ENCODE measurements around the gene MREG. TPM values are rescaled to one million over a fixed set of nuclear protein-coding genes. Genes with fewer than 3 reads are reported as not detected.
A peak's percentile ranks its signal among the peaks of the same experiment; 100 is the strongest.

Gene MREG
- polyA plus RNA-seq, 2 of the 4 experiments (the other 2 are of a cell fraction) = 6.4 to 8.0 TPM

- POLR2A ChIA-PET = no interaction called here
- FAIRE-seq = no peak
- Histone ChIP-seq H3K4me2 (no peak overlapping the region), H3K9me3 (no peaks in the 10 kb centered on the region), H3K27ac (no peak overlapping the region), H3K4me1 (peaks cover 23% of the 10 kb centered on the region), H3K4me3 (no peak overlapping the region)
- ATAC-seq = no peak
- no peak for DNase-seq (ENCODE audit: low read depth in 1 of 2, low spot score in 1 of 2)
- no peak for TF ChIP-seq MYC (IDR thresholded peaks at IDR 0.05; ENCODE audit: borderline replicate concordance, low read length)
- no peak for TF ChIP-seq HES2 (IDR thresholded peaks at IDR 0.05)
- TF ChIP-seq POLR2A (IDR thresholded peaks at IDR 0.05; ENCODE audit: low read length) = no peak
- TF ChIP-seq FOSB (CRISPR knock-in tag; IDR thresholded peaks at IDR 0.05) = no peak
- TF ChIP-seq NFE2L2 (conservative IDR thresholded peaks at IDR 0.05; ENCODE audit: low read length) = no peak
- no peak for TF ChIP-seq EP300 (IDR thresholded peaks at IDR 0.05)
- WGBS (ENCODE audit: missing lambda C conversion rate) = 16% methylated on average over 3 of the region's 3 CpGs
- CTCF ChIA-PET = interaction anchor here (0.5 to 2.2 kb wide), 7 partner anchors 13 to 826 kb away, joined by 3 to 9 read pairs (median 5); partner anchors contain the start of gene ATIC
Measured at GRCh38 chr2:215933151-215933550, 80.2 kb downstream of the MREG start.

GRCh38 chr2:215931256-215931903 is 82.0 kb downstream of the MREG start:
- FAIRE-seq = peak; percentile 13
- peak; percentile 92 to 96 for ATAC-seq
- H3K4me2 ChIP-seq = peak overlapping the region; percentile 48
- no peak for TF ChIP-seq BCL3 (IDR thresholded peaks at IDR 0.05)
- no peak for TF ChIP-seq KDM1A (IDR thresholded peaks at IDR 0.05; ENCODE audit: low read depth)
- no peak for TF ChIP-seq E2F6 (IDR thresholded peaks at IDR 0.05; ENCODE audit: borderline replicate concordance, low read depth)
- TF ChIP-seq SMC3 (IDR thresholded peaks at IDR 0.05) = peak; percentile 83
- no peak for TF ChIP-seq CBX8 (IDR thresholded peaks at IDR 0.05)
- no peak for TF ChIP-seq PBX3 (IDR thresholded peaks at IDR 0.05)
- TF ChIP-seq TP53 (CRISPR knock-in tag; IDR thresholded peaks at IDR 0.05) = no peak
- peak; percentile 97 for TF ChIP-seq CTCF (IDR thresholded peaks at IDR 0.05)
- no peak for TF ChIP-seq POLR2AphosphoS2 (conservative IDR thresholded peaks at IDR 0.05; ENCODE audit: low read length)
- TF ChIP-seq RAD21 (conservative IDR thresholded peaks at IDR 0.05 in 1 of 2, IDR thresholded peaks at IDR 0.05 in 1 of 2) = peak; percentile 96 to 97
- TF ChIP-seq EHF (CRISPR knock-in tag; IDR thresholded peaks at IDR 0.05) = no peak
- no peak for TF ChIP-seq ZC3H11A (IDR thresholded peaks at IDR 0.05)
- no peak for TF ChIP-seq HOXB13 (CRISPR knock-in tag; IDR thresholded peaks at IDR 0.05; ENCODE audit: low read depth)
- no peak for TF ChIP-seq ELK1 (IDR thresholded peaks at IDR 0.05; ENCODE audit: low read depth, low read length)
- POLR2A ChIA-PET = no interaction called here
- no peaks in the 10 kb centered on the region for H3K9me3 ChIP-seq
- WGBS (ENCODE audit: missing lambda C conversion rate) = 3% methylated on average over 8 of the region's 8 CpGs
- H3K27ac ChIP-seq = peak overlapping the region in 1 of 2 experiments; percentile 26; a peak in 1 of 6 replicates
- H3K4me1 ChIP-seq = peaks cover 23% of the 10 kb centered on the region
- H3K4me3 ChIP-seq = no peak overlapping the region
- DNase-seq (ENCODE audit: low read depth in 1 of 2, low spot score in 1 of 2) = peak; percentile 48 to 77
- CTCF ChIA-PET = interaction anchor here (0.5 to 2.2 kb wide), 32 partner anchors 8 to 1281 kb away, joined by 3 to 10 read pairs (median 4); partner anchors contain the start of gene ATIC

Measured in A549 (cell line).